PC-3 (cell line): ENCODE results near the gene CDC20B. TPM values are rescaled to one million over a fixed set of nuclear protein-coding genes. Genes with fewer than 3 reads are reported as not detected.
A peak's percentile ranks its signal among the peaks of the same experiment; 100 is the strongest.

Source experiments
- ATAC-seq: fragments of 200-7000 bp; cut with Tn5 transposase; 2 replicates; pipeline ENCODE4 v1.9.1; 2020; ENCODE audit warnings: mild to moderate bottlenecking, moderate library complexity
- BruUV-seq: library from RNA; stranded (reverse); fragments of 400-500 nt; replicated peaks from 2 replicates; lab custom pipeline; 2021; lab: Mats Ljungman, UMichigan
- CTCF ChIA-PET: fragments of 300-600 bp; sonication (Branson Sonifier 250); formaldehyde crosslinking; loops from one replicate; lab custom pipeline; 2022; ENCODE audit warnings: antibody characterized with exemption; lab: Charles Lee
- POLR2A ChIA-PET: fragments of 300-600 bp; sonication (Branson Sonifier 250); formaldehyde crosslinking; loops from one replicate; lab custom pipeline; 2022; ENCODE audit warnings: antibody characterized with exemption; ENCODE audit not compliant: unreplicated experiment; lab: Charles Lee
- DNase-seq: peaks from one replicate; pipeline ENCODE4 v3.0.0-alpha.2; 2015
- H2AFZ ChIP-seq: fragments of 300-600 bp; sonication (generic); 2 replicates; pipeline ENCODE4 v1.6.0; 2016; ENCODE audit warnings: antibody characterized with exemption, low read length
- H3F3A ChIP-seq: fragments of 300-600 bp; sonication (generic); one replicate; pipeline ENCODE4 v1.6.0; 2017; ENCODE audit warnings: antibody characterized with exemption, low read length, control low read depth, mild to moderate bottlenecking; ENCODE audit not compliant: unreplicated experiment
- H3K27ac ChIP-seq: fragments of 300-600 bp; sonication (generic); 2 replicates; pipeline ENCODE4 v1.5.1; 2016; ENCODE audit warnings: mild to moderate bottlenecking, low read length
- H3K27me3 ChIP-seq: fragments of 300-600 bp; sonication (generic); 2 replicates; pipeline ENCODE4 v1.6.1; 2016; ENCODE audit warnings: low read length, mixed read lengths
- H3K36me3 ChIP-seq: fragments of 300-600 bp; sonication (generic); 2 replicates; pipeline ENCODE4 v1.6.1; 2016; ENCODE audit warnings: low read depth, mixed run types, low read length, mixed read lengths
- H3K4me1 ChIP-seq: fragments of 300-600 bp; sonication (generic); 2 replicates; pipeline ENCODE4 v1.5.1; 2016; ENCODE audit warnings: low read length; ENCODE audit not compliant: insufficient read depth
- H3K4me2 ChIP-seq: fragments of 300-600 bp; sonication (generic); 2 replicates; pipeline ENCODE4 v1.6.0; 2016; ENCODE audit warnings: low read length
- H3K4me3 ChIP-seq: fragments of 300-600 bp; sonication (generic); 2 replicates; pipeline ENCODE4 v1.5.1; 2016; ENCODE audit warnings: mild to moderate bottlenecking, low read length, mixed read lengths
- H3K79me2 ChIP-seq: fragments of 300-600 bp; sonication (generic); 2 replicates; pipeline ENCODE4 v1.6.1; 2017; ENCODE audit warnings: low read length, mixed read lengths
- H3K9ac ChIP-seq: fragments of 300-600 bp; sonication (generic); 2 replicates; pipeline ENCODE4 v1.6.0; 2016; ENCODE audit warnings: mild to moderate bottlenecking, low read length
- H3K9me2 ChIP-seq: fragments of 300-600 bp; sonication (generic); replicated peaks from 2 replicates; pipeline ENCODE4 v1.6.1; 2016; ENCODE audit warnings: mixed run types, low read length, mixed read lengths
- H3K9me3 ChIP-seq: fragments of 300-600 bp; sonication (generic); 2 replicates; pipeline ENCODE4 v1.6.1; 2016; ENCODE audit warnings: low read length, mixed read lengths
- H4K20me1 ChIP-seq: fragments of 300-600 bp; sonication (generic); 2 replicates; pipeline ENCODE4 v1.6.1; 2016; ENCODE audit warnings: low read length, mixed read lengths
- CTCF ChIP-seq: fragments of 300-600 bp; sonication (generic); conservative IDR thresholded peaks from 2 replicates; pipeline ENCODE4 v1.5.1; 2017; ENCODE audit warnings: antibody characterized with exemption, low read depth, mild to moderate bottlenecking, low read length
- EZH2 ChIP-seq: fragments of 300-600 bp; sonication (generic); IDR thresholded peaks from one replicate; pipeline ENCODE4 v1.6.1; 2017; ENCODE audit warnings: antibody characterized with exemption, mild to moderate bottlenecking, low read length; ENCODE audit not compliant: unreplicated experiment
- EZH2phosphoT487 ChIP-seq: fragments of 300-600 bp; sonication (generic); IDR thresholded peaks from 2 replicates; pipeline ENCODE4 v1.6.1; 2018; ENCODE audit warnings: mild to moderate bottlenecking, antibody characterized with exemption, low read length, borderline replicate concordance
- intact Hi-C: fragments of 100-400 bp; cut with micrococcal nuclease; formaldehyde crosslinking; loops from 2 replicates; pipeline ENCODE4 v1.9.0; 2023
- total RNA-seq: library from RNA; depleted of rRNA; stranded (reverse); fragments of >200 nt; gene quantifications from 2 replicates; pipeline ENCODE4 v1.2.3, GENCODE V29; 2014

The CDC20B gene
- total RNA-seq, 1 experiment from 2014 or later = not detected

GRCh38 chr5:55160493-55161209 is 12.3 kb downstream of the CDC20B start:
- Histone ChIP-seq H3K4me1 (peaks cover 6% of the 10 kb centered on the region), H3K9ac (peak overlapping the region; percentile 78), H3K4me3 (peak overlapping the region; percentile 91), H3K9me3 (no peaks in the 10 kb centered on the region), H3K27me3 (no peaks in the 10 kb centered on the region), H3K36me3 (no peaks in the 10 kb centered on the region; the same call in 1 of the 2 replicates), H3K4me2 (peak overlapping the region; percentile 95), H3F3A (no peaks in the 10 kb centered on the region), H3K9me2 (no peaks in the 10 kb centered on the region), H3K27ac (peak overlapping the region; percentile 54), H4K20me1 (no peaks in the 10 kb centered on the region), H2AFZ (peak overlapping the region; percentile 81), H3K79me2 (peaks cover 16% of the 10 kb centered on the region)
- BruUV-seq = TSS peak; percentile 96
- intact Hi-C loops = loop anchor here (1.0 kb wide), 1 partner anchor 216 kb away; no protein-coding TSS in a partner anchor
- ChIA-PET CTCF (interaction anchor here (0.7 to 1.6 kb wide), 6 partner anchors 11 to 293 kb away, joined by 3 to 26 read pairs (median 4); no protein-coding TSS in a partner anchor), POLR2A (interaction anchor here (0.6 kb wide), 1 partner anchor 447 kb away, joined by 4 read pairs; no protein-coding TSS in a partner anchor)
- peak; percentile 85 for ATAC-seq
- DNase-seq = peak; percentile 70
- TF ChIP-seq EZH2phosphoT487 (no peak), CTCF (no peak), EZH2 (no peak)

- H3K27ac ChIP-seq = peak within 1 kb of the TSS; percentile 54
- H3K4me3 ChIP-seq = peak within 1 kb of the TSS; percentile 91
- H3K9me3 ChIP-seq = no peaks in the 10 kb centered on the region
- no peaks in the 10 kb centered on the region for H3F3A ChIP-seq
- peaks cover 12% of the 10 kb centered on the region for H3K4me1 ChIP-seq
- ChIA-PET POLR2A (interaction anchor here (0.6 to 0.7 kb wide), 3 partner anchors 12 to 447 kb away, joined by 3 to 4 read pairs (median 3); no protein-coding TSS in a partner anchor), CTCF (interaction anchor here (0.6 to 1.6 kb wide), 12 partner anchors 12 to 643 kb away, joined by 3 to 26 read pairs (median 3); no protein-coding TSS in a partner anchor)
- no peaks in the 10 kb centered on the region for H3K27me3 ChIP-seq
- ATAC-seq = peak; percentile 91
- no peaks in the 10 kb centered on the region for H4K20me1 ChIP-seq
- H3K36me3 ChIP-seq = no peaks in the 10 kb centered on the region; the same call in 1 of the 2 replicates
- BruUV-seq = no TSS peak
- peaks cover 16% of the 10 kb centered on the region for H3K79me2 ChIP-seq
- TF ChIP-seq CTCF (peak; percentile 88), EZH2phosphoT487 (no peak)
- H2AFZ ChIP-seq = peak within 1 kb of the TSS; percentile 81
- H3K9me2 ChIP-seq = no peaks in the 10 kb centered on the region
- intact Hi-C loops = loop anchor here (1.0 kb wide), 2 partner anchors 216 to 254 kb away; no protein-coding TSS in a partner anchor
- H3K9ac ChIP-seq = peak within 1 kb of the TSS; percentile 78
- peak within 1 kb of the TSS; percentile 95 for H3K4me2 ChIP-seq
- peak; percentile 72 for DNase-seq
Observed at GRCh38 chr5:55159763-55160492, 13.0 kb downstream of the CDC20B start, which contains the start of gene GPX8. Gene GPX8 (plus strand): TSS chr5:55160171. CDS start chr5:55160193, 22 bp downstream.
